Lower lobe of right lung (tissue), 2 donors: ENCODE data around the gene ZBED6. TPM values are rescaled to one million over a fixed set of nuclear protein-coding genes. Genes with fewer than 3 reads are reported as not detected.

Experiments used
- ATAC-seq, 2 donors: fragments of 200-7000 bp; cut with Tn5 transposase; one replicate each; pipeline ENCODE4 v1.9.1; 2020 to 2022; ENCODE audit warnings: mild to moderate bottlenecking in 2 of 2, moderate library complexity in 2 of 2
- DNase-seq: peaks from one replicate; pipeline ENCODE4 v3.0.0-alpha.2; 2020
- H3K27ac ChIP-seq: fragments of 200-600 bp; one replicate; pipeline ENCODE4 v1.8.0; 2022
- H3K27me3 ChIP-seq: fragments of 200-600 bp; one replicate; pipeline ENCODE4 v1.8.0; 2022; ENCODE audit warnings: low read depth
- H3K36me3 ChIP-seq: fragments of 200-600 bp; one replicate; pipeline ENCODE4 v1.8.0; 2022; ENCODE audit warnings: mild to moderate bottlenecking
- H3K4me1 ChIP-seq: fragments of 200-600 bp; one replicate; pipeline ENCODE4 v1.8.0; 2022
- H3K4me3 ChIP-seq: fragments of 200-600 bp; one replicate; pipeline ENCODE4 v1.8.0; 2022; ENCODE audit warnings: mild to moderate bottlenecking
- H3K9me3 ChIP-seq: fragments of 200-600 bp; one replicate; pipeline ENCODE4 v1.8.0; 2022
- CTCF ChIP-seq: fragments of 200-600 bp; IDR thresholded peaks from one replicate; pipeline ENCODE4 v1.8.0; 2022; ENCODE audit warnings: antibody characterized with exemption, mild to moderate bottlenecking
- intact Hi-C: fragments of 100-400 bp; cut with DNase I; formaldehyde crosslinking; loops from one replicate; pipeline ENCODE4 v1.11.0; 2022
- total RNA-seq: library from RNA; stranded (reverse); fragmentation: NEBNext Ultra II Directional; extraction: Animal tissue kit (Norgen Biotek cat#: 25700); gene quantifications from one replicate; pipeline ENCODE4 v1.2.1, GENCODE V29; 2021
- donor health status: DM: no; HTN: yes; CAD: no; lungs with severe emphysema.

ZBED6 gene
- total RNA-seq, 1 donor from 2014 or later, result 33.4 TPM

GRCh38 chr1:203772836-203773235 lies 22.6 kb upstream of the ZBED6 start:
- intact Hi-C loops, result no loop called here
- Histone ChIP-seq H3K4me3 (no peak overlapping the region), H3K27me3 (no peaks in the 10 kb centered on the region), H3K9me3 (no peaks in the 10 kb centered on the region), H3K4me1 (peaks cover 4% of the 10 kb centered on the region), H3K27ac (no peak overlapping the region), H3K36me3 (no peaks in the 10 kb centered on the region)
- no peak for TF ChIP-seq CTCF
- no peak for ATAC-seq
- no peak for DNase-seq

- Histone ChIP-seq H3K4me3 (no peak overlapping the region), H3K36me3 (no peaks in the 10 kb centered on the region), H3K4me1 (no peaks in the 10 kb centered on the region), H3K9me3 (no peaks in the 10 kb centered on the region), H3K27me3 (no peaks in the 10 kb centered on the region), H3K27ac (no peak overlapping the region)
- DNase-seq (no peak), ATAC-seq (peak in 1 of 2 donors; percentile 44)
- TF ChIP-seq CTCF, result no peak
- intact Hi-C loops, result no loop called here
Observed at GRCh38 chr1:203776636-203777035, 18.8 kb upstream of the ZBED6 start.

- H3K27ac ChIP-seq, result no peak overlapping the region
- no peak for ATAC-seq
- intact Hi-C loops, result no loop called here
- no peaks in the 10 kb centered on the region for H3K4me1 ChIP-seq
- no peak overlapping the region for H3K4me3 ChIP-seq
- no peak for DNase-seq
- no peaks in the 10 kb centered on the region for H3K9me3 ChIP-seq
- no peaks in the 10 kb centered on the region for H3K27me3 ChIP-seq
- TF ChIP-seq CTCF, result no peak
- H3K36me3 ChIP-seq, result no peaks in the 10 kb centered on the region
Observed at GRCh38 chr1:203777596-203777995, 17.8 kb upstream of the ZBED6 start.

- no peaks in the 10 kb centered on the region for H3K36me3 ChIP-seq
- ATAC-seq, result no peak
- no peak for TF ChIP-seq CTCF
Observed at GRCh38 chr1:203778146-203778545, 17.3 kb upstream of the ZBED6 start.

GRCh38 chr1:203778789-203779188 lies 16.6 kb upstream of the ZBED6 start:
- DNase-seq (no peak), ATAC-seq (no peak)
- no peak overlapping the region for H3K4me3 ChIP-seq
- no peak for TF ChIP-seq CTCF
- H3K36me3 ChIP-seq, result no peaks in the 10 kb centered on the region
- intact Hi-C loops, result no loop called here
- H3K9me3 ChIP-seq, result no peaks in the 10 kb centered on the region
- no peaks in the 10 kb centered on the region for H3K27me3 ChIP-seq
- no peak overlapping the region for H3K27ac ChIP-seq
- no peaks in the 10 kb centered on the region for H3K4me1 ChIP-seq

More at GRCh38 chr1:203778146-203778545, 17.3 kb upstream of the ZBED6 start:
- Histone ChIP-seq H3K9me3 (no peaks in the 10 kb centered on the region), H3K27ac (no peak overlapping the region), H3K27me3 (no peaks in the 10 kb centered on the region), H3K4me1 (no peaks in the 10 kb centered on the region), H3K4me3 (no peak overlapping the region)
- no peak for DNase-seq
- intact Hi-C loops, result no loop called here

- DNase-seq (no peak), ATAC-seq (no peak)
- Histone ChIP-seq H3K4me3 (no peak overlapping the region), H3K27me3 (no peaks in the 10 kb centered on the region), H3K4me1 (no peaks in the 10 kb centered on the region), H3K27ac (no peak overlapping the region), H3K9me3 (no peaks in the 10 kb centered on the region), H3K36me3 (no peaks in the 10 kb centered on the region)
- intact Hi-C loops, result no loop called here
- TF ChIP-seq CTCF, result no peak
Observed at GRCh38 chr1:203781962-203782361, 13.5 kb upstream of the ZBED6 start.
